Esophagus mucosa (tissue), 1 donor: Measurements from ENCODE around the gene ITGB8. TPM values are rescaled to one million over a fixed set of nuclear protein-coding genes. Genes with fewer than 3 reads are reported as not detected.

Experiments
- ATAC-seq: fragments of 200-7000 bp; cut with Tn5 transposase; one replicate; pipeline ENCODE4 v1.9.1; 2020
- total RNA-seq: library from RNA; stranded (reverse); gene quantifications from one replicate; pipeline ENCODE4 v1.2.4, GENCODE V29; 2023
- donor health status: DM: yes; HTN: yes; CAD: no.

The ITGB8 gene
- total RNA-seq, 1 donor from 2014 or later: 16.3 TPM

GRCh38 chr7:20310301-20310700, 20.4 kb upstream of the ITGB8 start:
- ATAC-seq: no peak

- ATAC-seq: no peak
Observed at GRCh38 chr7:20310963-20311742, 19.5 kb upstream of the ITGB8 start.

GRCh38 chr7:20311743-20312042, 19.0 kb upstream of the ITGB8 start:
- ATAC-seq: no peak

DNA sequence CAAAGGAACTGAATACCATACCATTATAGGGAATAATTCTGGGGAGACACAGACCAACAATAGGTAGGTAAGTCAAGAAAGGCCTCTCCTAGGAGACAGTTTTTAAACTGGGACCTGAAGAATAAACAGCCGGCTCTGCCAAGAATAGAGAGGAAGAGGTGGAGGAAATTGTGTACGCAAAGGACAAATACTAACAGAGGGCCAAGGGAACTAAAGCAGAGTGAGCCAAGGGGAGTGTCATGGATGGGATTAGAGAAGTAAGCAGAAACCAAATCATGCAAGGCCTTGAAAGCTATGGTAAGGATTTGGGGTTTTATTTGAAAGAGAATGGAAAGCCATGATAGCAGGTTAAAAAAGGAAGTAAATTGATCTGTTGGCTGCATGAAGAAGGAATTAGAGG, 18.1 kb upstream of the ITGB8 start:
- peak; percentile 54 for ATAC-seq

DNA sequence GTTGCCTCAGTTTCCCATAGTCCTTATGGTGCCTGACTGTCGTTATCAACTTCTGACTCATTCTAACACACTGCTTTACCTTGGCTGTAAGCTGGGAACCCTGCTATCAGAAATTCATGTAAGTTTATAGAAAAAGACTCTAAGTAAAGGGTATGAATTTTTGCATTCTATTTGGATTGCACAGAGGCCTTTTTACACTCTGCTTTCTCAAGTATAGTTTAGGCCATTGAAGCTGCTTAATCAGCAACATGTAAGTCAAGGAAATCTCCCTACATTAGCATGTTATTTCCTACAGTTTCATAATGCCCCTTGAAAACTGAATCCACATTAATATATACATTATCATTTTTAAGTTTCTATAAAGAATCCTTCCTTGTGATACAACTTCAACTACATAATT, 17.1 kb upstream of the ITGB8 start:
- no peak for ATAC-seq

- no peak for ATAC-seq
Observed at GRCh38 chr7:20314198-20314597, 16.5 kb upstream of the ITGB8 start.

DNA sequence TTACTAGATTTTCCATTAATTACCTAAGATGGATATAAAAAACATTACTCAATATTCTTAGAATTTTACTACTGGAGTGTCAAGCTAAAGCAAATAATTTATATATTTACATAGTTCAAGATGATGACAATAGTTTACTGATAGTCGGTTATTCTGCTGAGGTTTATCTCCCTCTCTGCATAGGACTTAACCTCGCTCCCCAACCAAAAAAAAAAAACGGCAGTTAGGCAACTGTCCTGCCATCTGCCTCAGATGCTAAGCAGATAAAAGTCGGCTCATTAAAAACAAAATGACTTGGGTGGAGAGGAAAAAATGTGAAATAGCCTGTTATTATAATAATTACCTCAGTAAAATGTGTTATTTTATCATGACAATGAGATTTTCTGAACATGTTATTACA, 14.0 kb upstream of the ITGB8 start:
- ATAC-seq: no peak

DNA sequence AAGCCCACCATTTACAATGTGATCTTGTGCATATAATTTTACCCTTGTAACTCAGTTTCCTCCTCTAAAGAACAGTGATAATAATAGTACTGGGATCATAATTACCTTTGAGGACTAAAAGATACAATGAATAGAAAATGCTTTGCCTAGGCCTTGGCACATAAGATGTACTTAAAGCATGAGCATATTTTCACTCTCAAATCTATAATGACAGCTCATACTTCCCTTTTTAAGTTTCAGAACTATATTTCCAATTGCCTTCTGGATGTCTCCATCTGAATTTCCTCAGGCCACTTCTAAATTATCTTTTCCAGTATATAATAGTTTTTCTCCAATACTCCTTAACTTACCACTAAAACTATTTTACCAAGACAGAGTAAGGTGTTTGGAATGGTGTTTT, 13.3 kb upstream of the ITGB8 start:
- no peak for ATAC-seq

GRCh38 chr7:20318933-20319332, 11.8 kb upstream of the ITGB8 start:
- ATAC-seq: no peak

DNA sequence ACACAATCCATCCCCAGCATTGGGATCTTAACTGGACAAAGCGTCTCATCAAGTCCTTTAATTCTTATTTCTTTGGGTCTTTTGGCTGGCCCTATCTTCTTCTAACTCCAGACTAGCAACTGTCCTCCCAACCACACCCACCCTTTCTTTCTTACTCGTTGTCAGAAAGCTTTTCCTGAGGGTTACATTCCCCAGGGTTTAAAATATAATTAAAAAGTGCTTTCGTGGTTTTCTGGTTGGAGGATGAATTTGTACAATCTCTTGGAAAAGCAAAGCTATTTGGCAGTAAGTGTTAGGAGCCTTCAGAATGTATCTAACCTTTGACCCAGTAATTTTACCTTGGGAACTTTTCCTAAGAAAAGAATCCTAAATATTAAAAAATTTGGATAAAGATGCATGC, 10.4 kb upstream of the ITGB8 start:
- no peak for ATAC-seq

DNA sequence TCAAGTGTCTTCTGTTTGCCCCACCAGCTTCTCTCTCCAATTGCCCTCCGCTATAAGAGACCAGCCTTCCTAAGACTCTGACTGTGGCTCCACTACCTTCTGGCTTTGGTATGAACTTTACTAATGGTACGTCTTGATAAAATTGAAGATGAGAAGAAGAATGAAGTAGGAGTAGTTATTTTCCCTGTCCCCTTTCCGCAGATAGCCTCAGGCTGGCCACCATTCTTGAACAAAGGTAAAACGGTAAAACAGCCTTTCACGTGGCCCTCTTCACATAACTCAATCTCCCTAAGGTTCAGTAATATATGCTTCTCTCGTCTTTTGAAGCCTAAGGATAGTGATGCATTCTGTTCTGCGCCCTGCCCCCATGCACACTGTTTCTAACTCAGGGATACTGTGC, 9.9 kb upstream of the ITGB8 start:
- ATAC-seq: no peak

GRCh38 chr7:20323595-20323994, 7.1 kb upstream of the ITGB8 start:
- no peak for ATAC-seq

GRCh38 chr7:20326342-20326741, 4.4 kb upstream of the ITGB8 start:
- no peak for ATAC-seq

- ATAC-seq: no peak
Observed at GRCh38 chr7:20327055-20327454, 3.6 kb upstream of the ITGB8 start.

- no peak for ATAC-seq
Observed at GRCh38 chr7:20328027-20328426, 2.7 kb upstream of the ITGB8 start.

DNA sequence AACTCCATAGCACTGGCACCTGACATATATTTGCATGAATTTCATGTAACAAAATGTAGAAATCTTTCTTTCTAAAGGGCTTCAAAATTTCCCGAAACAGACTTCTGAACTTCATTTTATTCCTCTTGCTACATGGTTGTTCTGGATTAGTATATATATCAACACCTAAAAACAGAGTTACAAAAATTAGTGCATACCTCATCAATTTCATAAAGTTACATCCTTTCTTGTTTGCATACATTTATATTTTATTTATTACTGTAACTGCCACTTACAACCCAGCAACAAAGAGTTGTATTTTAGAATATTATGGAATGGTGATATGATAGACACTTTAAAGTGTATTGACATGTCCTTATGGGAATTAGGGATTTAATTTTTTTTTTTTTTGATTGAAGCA, 2.0 kb upstream of the ITGB8 start:
- ATAC-seq: no peak

GRCh38 chr7:20329389-20330238, 1.1 kb upstream of the ITGB8 start:
- ATAC-seq: peak; percentile 47

- peak; percentile 77 for ATAC-seq
Observed at GRCh38 chr7:20330928-20331909, 519 bp downstream of the ITGB8 start.

DNA sequence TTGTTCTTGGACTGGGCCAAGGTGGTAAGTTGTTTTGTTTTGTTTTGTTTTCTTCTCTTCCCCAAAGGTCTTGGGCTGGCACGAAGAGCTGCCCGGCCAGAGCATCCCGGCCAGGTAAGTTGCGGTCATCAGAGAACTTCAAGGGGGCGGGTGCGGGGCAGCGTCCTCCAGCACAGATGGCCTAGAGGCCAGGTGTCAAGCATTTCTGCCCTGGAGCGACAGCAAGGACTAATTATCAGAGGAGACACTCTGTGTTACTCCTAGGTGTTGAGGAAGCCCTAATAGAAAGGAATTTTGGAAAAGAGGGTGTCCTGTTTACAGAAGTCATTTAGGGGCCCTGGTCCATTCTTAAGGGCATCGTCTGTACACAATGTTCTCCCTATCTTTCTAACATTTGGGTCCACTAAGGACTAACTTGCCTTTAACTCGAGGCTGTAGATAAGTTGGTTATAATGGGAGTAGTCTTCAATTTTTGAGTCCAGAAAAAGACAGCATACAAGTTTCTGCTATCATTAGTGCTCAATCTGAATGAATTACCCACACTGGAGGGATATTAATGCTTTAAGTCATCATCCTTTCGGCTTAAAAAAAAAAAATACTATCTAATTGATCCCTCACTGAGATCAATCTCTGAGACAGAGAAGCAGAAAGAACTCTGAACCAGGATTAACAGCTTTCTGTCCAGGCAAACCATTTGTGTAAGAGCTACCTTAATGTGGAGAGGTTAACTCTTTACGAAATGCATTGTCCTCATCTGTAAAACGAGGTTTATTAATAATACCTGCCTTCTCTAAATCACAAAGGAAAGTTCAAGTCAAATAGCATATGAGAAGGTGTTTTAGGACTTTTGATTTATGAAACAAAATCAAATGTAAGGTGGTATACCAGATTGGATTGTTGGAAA, 1.5 kb downstream of the ITGB8 start:
- ATAC-seq: no peak

GRCh38 chr7:20338285-20338684, 7.6 kb downstream of the ITGB8 start:
- ATAC-seq: no peak

DNA sequence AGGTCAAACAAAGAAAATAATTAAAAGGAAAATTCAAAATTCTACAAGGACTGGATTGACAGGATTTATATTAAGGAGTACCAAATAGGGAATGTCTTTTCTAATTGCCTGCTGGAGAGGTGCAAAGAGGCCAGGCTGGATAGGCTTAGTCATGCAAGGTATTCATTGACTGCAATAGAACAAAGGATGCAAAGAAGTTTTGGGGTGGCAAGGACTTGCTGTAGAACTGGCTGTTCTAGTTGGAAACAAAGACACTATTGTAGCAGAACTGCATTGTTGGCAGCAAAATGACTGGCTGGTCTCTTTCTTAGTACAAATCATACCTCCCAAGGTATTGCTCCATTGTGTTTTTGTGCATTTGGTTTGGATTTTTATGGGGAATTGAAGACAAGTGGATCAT, 10.1 kb downstream of the ITGB8 start:
- peak; percentile 99 for ATAC-seq

DNA sequence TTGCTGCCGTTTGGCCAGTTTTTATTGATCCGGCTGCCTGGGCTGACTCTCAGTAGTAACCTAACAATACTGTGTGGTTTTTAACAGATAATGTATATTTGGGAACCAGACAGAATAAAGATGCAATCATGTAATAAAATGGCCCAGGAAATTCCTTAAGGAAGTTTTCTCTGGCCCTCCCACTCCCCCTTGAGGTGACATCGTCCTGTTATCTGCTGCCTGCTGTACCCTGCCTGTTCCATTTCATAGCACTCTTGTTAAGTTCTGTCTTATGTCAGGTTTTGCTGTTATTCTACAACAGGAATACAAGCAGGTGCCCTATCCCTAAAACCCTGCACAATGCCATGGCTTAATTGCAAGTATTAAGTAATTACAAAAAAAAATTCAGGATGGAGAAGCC, 12.5 kb downstream of the ITGB8 start:
- no peak for ATAC-seq
